GM23338 (cell line): ENCODE measurements around the gene MME. TPM values are rescaled to one million over a fixed set of nuclear protein-coding genes. Genes with fewer than 3 reads are reported as not detected.

ENCODE experiments used
- ATAC-seq: fragments of 200-7000 bp; cut with Tn5 transposase; 3 replicates; pipeline ENCODE4 v1.9.1; 2020
- DNase-seq: peaks from one replicate; pipeline ENCODE4 v3.0.0-alpha.2; 2015; ENCODE audit warnings: low spot score
- H2AFZ ChIP-seq: fragments of 200-600 bp; sonication (generic); 2 replicates; pipeline ENCODE4 v1.8.0; 2016; ENCODE audit warnings: antibody characterized with exemption, mild to moderate bottlenecking, moderate library complexity
- H3F3A ChIP-seq: fragments of 200-600 bp; sonication (generic); replicated peaks from 2 replicates; pipeline ENCODE4 v1.8.0; 2017; ENCODE audit warnings: antibody characterized with exemption, mixed run types, low read depth
- H3K27ac ChIP-seq: fragments of 200-600 bp; sonication (generic); 2 replicates; pipeline ENCODE4 v1.6.1; 2016; ENCODE audit warnings: low read depth
- H3K27me3 ChIP-seq: fragments of 200-600 bp; sonication (generic); 2 replicates; pipeline ENCODE4 v1.8.0; 2016; ENCODE audit warnings: mild to moderate bottlenecking, mixed run types, moderate library complexity; ENCODE audit not compliant: insufficient read depth
- H3K36me3 ChIP-seq: fragments of 200-600 bp; sonication (generic); 2 replicates; pipeline ENCODE4 v1.8.0; 2016; ENCODE audit warnings: mild to moderate bottlenecking; ENCODE audit not compliant: insufficient read depth
- H3K4me1 ChIP-seq: fragments of 200-600 bp; sonication (generic); 2 replicates; pipeline ENCODE4 v1.8.0; 2016; ENCODE audit warnings: mild to moderate bottlenecking, moderate library complexity; ENCODE audit not compliant: insufficient read depth
- H3K4me2 ChIP-seq: fragments of 200-600 bp; sonication (generic); 2 replicates; pipeline ENCODE4 v1.7.1; 2017; ENCODE audit warnings: mixed run types
- H3K4me3 ChIP-seq: fragments of 200-600 bp; sonication (generic); 2 replicates; pipeline ENCODE4 v1.6.1; 2016; ENCODE audit warnings: mixed run types
- H3K79me2 ChIP-seq: fragments of 200-600 bp; sonication (generic); replicated peaks from 2 replicates; pipeline ENCODE4 v1.8.0; 2017; ENCODE audit warnings: mild to moderate bottlenecking; ENCODE audit not compliant: insufficient read depth
- H3K9me2 ChIP-seq: fragments of 200-600 bp; sonication (generic); 2 replicates; pipeline ENCODE4 v1.8.0; 2017; ENCODE audit not compliant: insufficient read depth
- H4K20me1 ChIP-seq: fragments of 200-600 bp; sonication (generic); replicated peaks from 2 replicates; pipeline ENCODE4 v1.8.0; 2017; ENCODE audit warnings: mild to moderate bottlenecking; ENCODE audit not compliant: insufficient read depth
- H3K27ac Mint-ChIP-seq: 2 replicates; pipeline ENCODE4 v1.8.0; 2020; ENCODE audit warnings: inconsistent platforms, mild to moderate bottlenecking, moderate library complexity, mixed read lengths
- H3K27me3 Mint-ChIP-seq: 3 replicates; pipeline ENCODE4 v1.8.0; 2022; ENCODE audit warnings: low read depth, mild to moderate bottlenecking, moderate library complexity, mixed read lengths, inconsistent platforms; ENCODE audit not compliant: insufficient read depth, poor library complexity
- H3K36me3 Mint-ChIP-seq: 3 replicates; pipeline ENCODE4 v1.8.0; 2021; ENCODE audit warnings: low read depth, mild to moderate bottlenecking, inconsistent platforms, moderate library complexity, mixed read lengths
- H3K4me1 Mint-ChIP-seq: 3 replicates; pipeline ENCODE4 v1.8.0; 2020; ENCODE audit warnings: mild to moderate bottlenecking, inconsistent platforms, mixed read lengths
- H3K4me3 Mint-ChIP-seq: 3 replicates; pipeline ENCODE4 v1.8.0; 2021; ENCODE audit warnings: moderate library complexity, mild to moderate bottlenecking, inconsistent platforms, mixed read lengths
- H3K9me3 Mint-ChIP-seq: 3 replicates; pipeline ENCODE4 v1.8.0; 2020; ENCODE audit warnings: moderate library complexity, mild to moderate bottlenecking, inconsistent platforms, mixed read lengths
- CREB1 ChIP-seq: fragments of 250-450 bp; sonication (Bioruptor Pico); IDR thresholded peaks from 2 replicates; pipeline ENCODE4 v1.5.0; 2020; ENCODE audit warnings: low read depth, mild to moderate bottlenecking, moderate library complexity
- EZH2 ChIP-seq: fragments of 200-600 bp; sonication (generic); IDR thresholded peaks from one replicate; pipeline ENCODE4 v1.8.0; 2017; ENCODE audit warnings: antibody characterized with exemption, mild to moderate bottlenecking, low read depth; ENCODE audit not compliant: unreplicated experiment
- EZH2phosphoT487 ChIP-seq: fragments of 200-600 bp; sonication (generic); IDR thresholded peaks from one replicate; pipeline ENCODE4 v1.8.1; 2018; ENCODE audit warnings: antibody characterized with exemption; ENCODE audit not compliant: unreplicated experiment
- JUNB ChIP-seq: IDR thresholded peaks from one replicate; pipeline ENCODE4 v1.6.1; 2016; ENCODE audit warnings: antibody characterized with exemption; ENCODE audit not compliant: unreplicated experiment
- NANOG ChIP-seq: IDR thresholded peaks from 2 replicates; pipeline ENCODE4 v1.6.1; 2016; ENCODE audit warnings: antibody characterized with exemption, borderline replicate concordance
- POLR2AphosphoS5 ChIP-seq: IDR thresholded peaks from 2 replicates; pipeline ENCODE4 v1.6.1; 2016; ENCODE audit warnings: antibody characterized with exemption, low read depth
- STAT1 ChIP-seq: IDR thresholded peaks from one replicate; pipeline ENCODE4 v1.6.1; 2016; ENCODE audit warnings: antibody characterized with exemption; ENCODE audit not compliant: unreplicated experiment
- ZNF114 ChIP-seq: fragments of 250-450 bp; sonication (Bioruptor Pico); IDR thresholded peaks from 2 replicates; pipeline ENCODE4 v1.5.0; 2020; ENCODE audit warnings: mild to moderate bottlenecking, moderate library complexity
- ZNF331 ChIP-seq: fragments of 250-450 bp; sonication (Bioruptor Pico); IDR thresholded peaks from 2 replicates; pipeline ENCODE4 v1.5.0; 2020; ENCODE audit warnings: low read depth, mild to moderate bottlenecking, moderate library complexity
- polyA plus RNA-seq: library from polyadenylated mRNA; unstranded; fragments of >200 nt; fragmentation: Nextera tagmentation; extraction: Ambion mirVana; gene quantifications from 2 replicates; pipeline ENCODE4 v1.2.1, GENCODE V29; 2016
- total RNA-seq: library from RNA; depleted of rRNA; stranded (reverse); fragments of >200 nt; shearing (Covaris generic); gene quantifications from 2 replicates; pipeline ENCODE4 v1.2.3, GENCODE V29; 2014
- TF ChIP-seq, protein P1 (sequence below), 2 experiments: fragments of 200-600 bp in 1 of 2; sonication (generic) in 1 of 2; conservative IDR thresholded peaks; 2 replicates each; pipeline versions ENCODE4 v1.5.1 to v1.6.1; 2016 to 2017; ENCODE audit warnings: antibody characterized with exemption in 2 of 2, low read depth in 2 of 2, mild to moderate bottlenecking in 2 of 2, moderate library complexity in 1 of 2
- TF ChIP-seq, protein P2 (sequence below): fragments of 250-450 bp; sonication (Bioruptor Pico); IDR thresholded peaks from 2 replicates; pipeline ENCODE4 v1.5.0; 2020; ENCODE audit warnings: mild to moderate bottlenecking, moderate library complexity
- TF ChIP-seq, protein P3 (sequence below): IDR thresholded peaks from 2 replicates; pipeline ENCODE4 v1.6.1; 2016; ENCODE audit warnings: antibody characterized with exemption
- TF ChIP-seq, protein P4 (sequence below): IDR thresholded peaks from one replicate; pipeline ENCODE4 v1.6.1; 2018; ENCODE audit warnings: antibody characterized with exemption; ENCODE audit not compliant: unreplicated experiment

Gene MME
- total and polyA plus RNA-seq, 2 experiments from 2014 or later, result 15.2 to 76.7 TPM

DNA sequence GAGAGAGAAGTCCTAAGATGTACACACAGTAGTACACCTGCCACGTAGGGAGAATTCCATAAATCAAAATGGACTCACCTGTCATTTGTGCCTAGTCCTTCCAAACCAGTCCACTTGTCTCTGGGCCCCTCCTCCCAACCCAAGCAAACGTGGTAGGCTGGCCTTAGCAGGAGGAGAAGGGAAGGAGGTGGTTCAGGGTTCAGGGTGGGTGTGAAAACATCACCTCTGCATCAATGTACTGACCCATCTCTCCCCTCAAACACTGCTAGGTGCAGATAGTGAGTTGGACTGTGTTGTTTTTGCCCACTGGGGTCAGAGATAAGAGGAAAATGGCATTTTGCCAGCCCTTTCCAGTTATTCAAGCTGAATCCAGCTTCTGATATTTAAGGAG lies 99.3 kb downstream of the MME start:
- H3K9me2 ChIP-seq, result no peaks in the 10 kb centered on the region
- no peaks in the 10 kb centered on the region for H3K27me3 ChIP-seq
- H4K20me1 ChIP-seq, result no peaks in the 10 kb centered on the region
- Mint-ChIP-seq H3K9me3 (no peaks in the 10 kb centered on the region), H3K27me3 (no peaks in the 10 kb centered on the region), H3K27ac (no peak overlapping the region), H3K4me1 (peaks cover 3% of the 10 kb centered on the region; the same call in 1 of the 3 replicates), H3K4me3 (no peak overlapping the region), H3K36me3 (no peaks in the 10 kb centered on the region)
- ATAC-seq (no peak), DNase-seq (no peak)
- TF ChIP-seq, protein P1, sequence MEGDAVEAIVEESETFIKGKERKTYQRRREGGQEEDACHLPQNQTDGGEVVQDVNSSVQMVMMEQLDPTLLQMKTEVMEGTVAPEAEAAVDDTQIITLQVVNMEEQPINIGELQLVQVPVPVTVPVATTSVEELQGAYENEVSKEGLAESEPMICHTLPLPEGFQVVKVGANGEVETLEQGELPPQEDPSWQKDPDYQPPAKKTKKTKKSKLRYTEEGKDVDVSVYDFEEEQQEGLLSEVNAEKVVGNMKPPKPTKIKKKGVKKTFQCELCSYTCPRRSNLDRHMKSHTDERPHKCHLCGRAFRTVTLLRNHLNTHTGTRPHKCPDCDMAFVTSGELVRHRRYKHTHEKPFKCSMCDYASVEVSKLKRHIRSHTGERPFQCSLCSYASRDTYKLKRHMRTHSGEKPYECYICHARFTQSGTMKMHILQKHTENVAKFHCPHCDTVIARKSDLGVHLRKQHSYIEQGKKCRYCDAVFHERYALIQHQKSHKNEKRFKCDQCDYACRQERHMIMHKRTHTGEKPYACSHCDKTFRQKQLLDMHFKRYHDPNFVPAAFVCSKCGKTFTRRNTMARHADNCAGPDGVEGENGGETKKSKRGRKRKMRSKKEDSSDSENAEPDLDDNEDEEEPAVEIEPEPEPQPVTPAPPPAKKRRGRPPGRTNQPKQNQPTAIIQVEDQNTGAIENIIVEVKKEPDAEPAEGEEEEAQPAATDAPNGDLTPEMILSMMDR (conservative IDR thresholded peaks at IDR 0.05; ENCODE audit: low read depth in 2 of 2), result no peak
- TF ChIP-seq EZH2, result no peak
- TF ChIP-seq POLR2AphosphoS5, result no peak
- no peak for TF ChIP-seq ZNF114 (CRISPR knock-in tag)
- TF ChIP-seq, protein P2, sequence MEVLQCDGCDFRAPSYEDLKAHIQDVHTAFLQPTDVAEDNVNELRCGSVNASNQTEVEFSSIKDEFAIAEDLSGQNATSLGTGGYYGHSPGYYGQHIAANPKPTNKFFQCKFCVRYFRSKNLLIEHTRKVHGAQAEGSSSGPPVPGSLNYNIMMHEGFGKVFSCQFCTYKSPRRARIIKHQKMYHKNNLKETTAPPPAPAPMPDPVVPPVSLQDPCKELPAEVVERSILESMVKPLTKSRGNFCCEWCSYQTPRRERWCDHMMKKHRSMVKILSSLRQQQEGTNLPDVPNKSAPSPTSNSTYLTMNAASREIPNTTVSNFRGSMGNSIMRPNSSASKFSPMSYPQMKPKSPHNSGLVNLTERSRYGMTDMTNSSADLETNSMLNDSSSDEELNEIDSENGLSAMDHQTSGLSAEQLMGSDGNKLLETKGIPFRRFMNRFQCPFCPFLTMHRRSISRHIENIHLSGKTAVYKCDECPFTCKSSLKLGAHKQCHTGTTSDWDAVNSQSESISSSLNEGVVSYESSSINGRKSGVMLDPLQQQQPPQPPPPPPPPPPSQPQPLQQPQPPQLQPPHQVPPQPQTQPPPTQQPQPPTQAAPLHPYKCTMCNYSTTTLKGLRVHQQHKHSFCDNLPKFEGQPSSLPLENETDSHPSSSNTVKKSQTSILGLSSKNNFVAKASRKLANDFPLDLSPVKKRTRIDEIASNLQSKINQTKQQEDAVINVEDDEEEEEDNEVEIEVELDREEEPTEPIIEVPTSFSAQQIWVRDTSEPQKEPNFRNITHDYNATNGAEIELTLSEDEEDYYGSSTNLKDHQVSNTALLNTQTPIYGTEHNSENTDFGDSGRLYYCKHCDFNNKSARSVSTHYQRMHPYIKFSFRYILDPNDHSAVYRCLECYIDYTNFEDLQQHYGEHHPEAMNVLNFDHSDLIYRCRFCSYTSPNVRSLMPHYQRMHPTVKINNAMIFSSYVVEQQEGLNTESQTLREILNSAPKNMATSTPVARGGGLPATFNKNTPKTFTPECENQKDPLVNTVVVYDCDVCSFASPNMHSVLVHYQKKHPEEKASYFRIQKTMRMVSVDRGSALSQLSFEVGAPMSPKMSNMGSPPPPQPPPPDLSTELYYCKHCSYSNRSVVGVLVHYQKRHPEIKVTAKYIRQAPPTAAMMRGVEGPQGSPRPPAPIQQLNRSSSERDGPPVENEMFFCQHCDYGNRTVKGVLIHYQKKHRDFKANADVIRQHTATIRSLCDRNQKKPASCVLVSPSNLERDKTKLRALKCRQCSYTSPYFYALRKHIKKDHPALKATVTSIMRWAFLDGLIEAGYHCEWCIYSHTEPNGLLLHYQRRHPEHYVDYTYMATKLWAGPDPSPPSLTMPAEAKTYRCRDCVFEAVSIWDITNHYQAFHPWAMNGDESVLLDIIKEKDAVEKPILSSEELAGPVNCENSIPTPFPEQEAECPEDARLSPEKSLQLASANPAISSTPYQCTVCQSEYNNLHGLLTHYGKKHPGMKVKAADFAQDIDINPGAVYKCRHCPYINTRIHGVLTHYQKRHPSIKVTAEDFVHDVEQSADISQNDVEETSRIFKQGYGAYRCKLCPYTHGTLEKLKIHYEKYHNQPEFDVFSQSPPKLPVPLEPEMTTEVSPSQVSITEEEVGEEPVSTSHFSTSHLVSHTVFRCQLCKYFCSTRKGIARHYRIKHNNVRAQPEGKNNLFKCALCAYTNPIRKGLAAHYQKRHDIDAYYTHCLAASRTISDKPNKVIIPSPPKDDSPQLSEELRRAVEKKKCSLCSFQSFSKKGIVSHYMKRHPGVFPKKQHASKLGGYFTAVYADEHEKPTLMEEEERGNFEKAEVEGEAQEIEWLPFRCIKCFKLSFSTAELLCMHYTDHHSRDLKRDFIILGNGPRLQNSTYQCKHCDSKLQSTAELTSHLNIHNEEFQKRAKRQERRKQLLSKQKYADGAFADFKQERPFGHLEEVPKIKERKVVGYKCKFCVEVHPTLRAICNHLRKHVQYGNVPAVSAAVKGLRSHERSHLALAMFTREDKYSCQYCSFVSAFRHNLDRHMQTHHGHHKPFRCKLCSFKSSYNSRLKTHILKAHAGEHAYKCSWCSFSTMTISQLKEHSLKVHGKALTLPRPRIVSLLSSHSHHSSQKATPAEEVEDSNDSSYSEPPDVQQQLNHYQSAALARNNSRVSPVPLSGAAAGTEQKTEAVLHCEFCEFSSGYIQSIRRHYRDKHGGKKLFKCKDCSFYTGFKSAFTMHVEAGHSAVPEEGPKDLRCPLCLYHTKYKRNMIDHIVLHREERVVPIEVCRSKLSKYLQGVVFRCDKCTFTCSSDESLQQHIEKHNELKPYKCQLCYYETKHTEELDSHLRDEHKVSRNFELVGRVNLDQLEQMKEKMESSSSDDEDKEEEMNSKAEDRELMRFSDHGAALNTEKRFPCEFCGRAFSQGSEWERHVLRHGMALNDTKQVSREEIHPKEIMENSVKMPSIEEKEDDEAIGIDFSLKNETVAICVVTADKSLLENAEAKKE (CRISPR knock-in tag), result no peak
- no peak for TF ChIP-seq EZH2phosphoT487
- TF ChIP-seq, protein P3, sequence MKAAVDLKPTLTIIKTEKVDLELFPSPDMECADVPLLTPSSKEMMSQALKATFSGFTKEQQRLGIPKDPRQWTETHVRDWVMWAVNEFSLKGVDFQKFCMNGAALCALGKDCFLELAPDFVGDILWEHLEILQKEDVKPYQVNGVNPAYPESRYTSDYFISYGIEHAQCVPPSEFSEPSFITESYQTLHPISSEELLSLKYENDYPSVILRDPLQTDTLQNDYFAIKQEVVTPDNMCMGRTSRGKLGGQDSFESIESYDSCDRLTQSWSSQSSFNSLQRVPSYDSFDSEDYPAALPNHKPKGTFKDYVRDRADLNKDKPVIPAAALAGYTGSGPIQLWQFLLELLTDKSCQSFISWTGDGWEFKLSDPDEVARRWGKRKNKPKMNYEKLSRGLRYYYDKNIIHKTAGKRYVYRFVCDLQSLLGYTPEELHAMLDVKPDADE, result no peak
- no peak for TF ChIP-seq STAT1
- TF ChIP-seq, protein P4, sequence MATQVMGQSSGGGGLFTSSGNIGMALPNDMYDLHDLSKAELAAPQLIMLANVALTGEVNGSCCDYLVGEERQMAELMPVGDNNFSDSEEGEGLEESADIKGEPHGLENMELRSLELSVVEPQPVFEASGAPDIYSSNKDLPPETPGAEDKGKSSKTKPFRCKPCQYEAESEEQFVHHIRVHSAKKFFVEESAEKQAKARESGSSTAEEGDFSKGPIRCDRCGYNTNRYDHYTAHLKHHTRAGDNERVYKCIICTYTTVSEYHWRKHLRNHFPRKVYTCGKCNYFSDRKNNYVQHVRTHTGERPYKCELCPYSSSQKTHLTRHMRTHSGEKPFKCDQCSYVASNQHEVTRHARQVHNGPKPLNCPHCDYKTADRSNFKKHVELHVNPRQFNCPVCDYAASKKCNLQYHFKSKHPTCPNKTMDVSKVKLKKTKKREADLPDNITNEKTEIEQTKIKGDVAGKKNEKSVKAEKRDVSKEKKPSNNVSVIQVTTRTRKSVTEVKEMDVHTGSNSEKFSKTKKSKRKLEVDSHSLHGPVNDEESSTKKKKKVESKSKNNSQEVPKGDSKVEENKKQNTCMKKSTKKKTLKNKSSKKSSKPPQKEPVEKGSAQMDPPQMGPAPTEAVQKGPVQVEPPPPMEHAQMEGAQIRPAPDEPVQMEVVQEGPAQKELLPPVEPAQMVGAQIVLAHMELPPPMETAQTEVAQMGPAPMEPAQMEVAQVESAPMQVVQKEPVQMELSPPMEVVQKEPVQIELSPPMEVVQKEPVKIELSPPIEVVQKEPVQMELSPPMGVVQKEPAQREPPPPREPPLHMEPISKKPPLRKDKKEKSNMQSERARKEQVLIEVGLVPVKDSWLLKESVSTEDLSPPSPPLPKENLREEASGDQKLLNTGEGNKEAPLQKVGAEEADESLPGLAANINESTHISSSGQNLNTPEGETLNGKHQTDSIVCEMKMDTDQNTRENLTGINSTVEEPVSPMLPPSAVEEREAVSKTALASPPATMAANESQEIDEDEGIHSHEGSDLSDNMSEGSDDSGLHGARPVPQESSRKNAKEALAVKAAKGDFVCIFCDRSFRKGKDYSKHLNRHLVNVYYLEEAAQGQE, result no peak
- no peak for TF ChIP-seq CREB1 (CRISPR knock-in tag)
- TF ChIP-seq ZNF331, result no peak
- TF ChIP-seq NANOG, result no peak
- TF ChIP-seq JUNB, result no peak
- H3K4me1 ChIP-seq, result peaks cover 8% of the 10 kb centered on the region
- H3K36me3 ChIP-seq, result no peaks in the 10 kb centered on the region
- H3F3A ChIP-seq, result no peaks in the 10 kb centered on the region
- H3K4me3 ChIP-seq, result no peak overlapping the region
- H3K79me2 ChIP-seq, result no peaks in the 10 kb centered on the region
- no peak overlapping the region for H3K4me2 ChIP-seq
- no peak overlapping the region for H3K27ac ChIP-seq
- H2AFZ ChIP-seq, result no peak overlapping the region
